Limb (tissue), 2 donors: ENCODE results near the gene KRT6C.
A peak's percentile ranks its signal among the peaks of the same experiment; 100 is the strongest.

ENCODE experiments used
- DNase-seq, 2 donors: peaks; one replicate each; pipeline ENCODE4 v3.0.0-alpha.2; 2016; ENCODE audit errors: extremely low spot score in 2 of 2

Gene KRT6C

GRCh38 chr12:52434760-52435530, 38.7 kb downstream of the KRT6C start:
- no peak for DNase-seq

DNA sequence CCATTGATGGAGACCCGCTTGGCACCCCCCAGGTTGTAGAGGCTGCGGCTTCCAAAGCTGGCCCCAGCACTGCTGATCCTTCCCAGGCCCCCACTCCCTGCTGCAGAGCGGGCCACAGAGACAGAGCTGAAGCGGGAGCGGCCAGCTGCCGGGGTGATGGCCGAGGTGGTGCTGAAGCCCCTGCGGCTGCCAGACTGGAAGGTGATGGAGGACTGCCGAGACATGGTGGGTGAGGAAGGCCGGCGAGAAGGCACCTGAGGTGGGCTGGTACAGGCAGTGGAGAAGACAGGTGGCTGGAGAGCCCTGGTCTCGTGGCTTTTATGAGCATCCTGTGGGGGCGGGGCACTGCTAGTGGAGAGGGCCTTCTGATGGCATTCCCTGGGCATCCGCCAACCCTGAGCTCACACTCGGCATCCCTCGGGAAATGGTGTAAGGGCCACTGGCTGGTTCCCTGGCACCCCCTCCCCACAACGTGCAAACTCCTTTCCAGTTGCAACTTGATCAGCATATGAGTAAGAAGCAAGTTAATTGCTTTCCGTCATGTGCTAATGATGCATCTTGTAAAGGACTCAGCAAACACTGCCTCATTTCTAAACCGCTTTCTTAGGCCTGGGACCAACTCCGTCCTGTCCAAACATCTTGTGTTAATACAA, 39.4 kb downstream of the KRT6C start, which contains the start of gene KRT75:
Gene KRT75 (minus strand): TSS at position 291 of the 653 bp plus-strand sequence. CDS start 67 bp downstream, at position 224.
- peak in 1 of 2 donors; percentile 34 for DNase-seq

- DNase-seq, result peak in 1 of 2 donors; percentile 6
Observed at GRCh38 chr12:52433501-52434080, 40.0 kb downstream of the KRT6C start.

DNA sequence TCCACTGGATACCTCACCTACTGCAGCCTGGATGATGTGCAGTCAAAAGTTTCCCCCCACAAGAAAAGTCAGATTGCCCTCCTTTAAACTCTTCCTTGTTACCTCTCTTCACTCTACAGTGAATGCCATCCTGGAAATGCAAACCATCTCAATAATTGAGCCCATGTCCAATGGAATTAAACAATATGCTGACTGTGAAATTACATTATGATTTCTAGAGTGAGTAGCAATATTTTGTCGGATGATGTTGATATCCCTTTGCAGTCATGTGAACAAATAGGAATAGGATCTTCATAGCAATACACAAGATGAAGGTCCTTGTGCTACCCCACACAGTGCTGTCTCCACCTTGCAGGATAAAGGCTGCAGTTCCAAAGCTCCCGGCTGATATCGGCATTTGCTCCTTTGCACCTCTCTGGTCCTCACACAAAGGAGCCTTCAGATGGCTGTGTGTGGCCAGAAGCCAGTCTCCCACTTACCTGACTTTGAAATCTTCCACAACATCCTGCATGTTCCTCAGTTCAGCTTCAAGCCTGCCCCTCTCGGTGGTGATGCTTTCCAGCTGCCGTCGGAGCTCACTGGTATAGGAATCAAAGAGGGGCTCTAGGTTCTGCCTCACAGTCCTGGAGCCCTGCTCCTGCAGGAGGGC, 40.9 kb downstream of the KRT6C start:
- DNase-seq, result peak in 1 of 2 donors; percentile 15

DNA sequence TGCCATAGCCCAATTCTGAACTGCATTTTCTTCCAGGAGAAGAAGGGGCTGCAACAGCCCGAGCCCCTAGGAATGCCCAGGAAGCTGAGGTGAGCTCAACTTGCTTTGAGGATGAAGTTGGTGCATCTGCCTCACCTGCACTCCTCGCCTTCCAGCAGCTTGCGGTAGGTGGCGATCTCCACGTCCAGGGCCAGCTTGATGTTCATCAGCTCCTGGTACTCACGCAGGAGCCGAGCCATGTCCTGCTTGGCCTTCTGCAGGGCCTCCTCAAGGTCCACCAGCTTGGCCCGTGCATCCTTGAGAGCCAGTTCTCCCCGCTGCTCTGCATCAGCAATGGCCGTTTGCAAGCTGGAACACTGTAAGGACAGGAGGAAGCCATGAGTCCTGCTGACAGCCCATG, 45.5 kb downstream of the KRT6C start:
- DNase-seq, result no peak

- DNase-seq, result no peak
Observed at GRCh38 chr12:52427083-52427482, 46.5 kb downstream of the KRT6C start.

DNA sequence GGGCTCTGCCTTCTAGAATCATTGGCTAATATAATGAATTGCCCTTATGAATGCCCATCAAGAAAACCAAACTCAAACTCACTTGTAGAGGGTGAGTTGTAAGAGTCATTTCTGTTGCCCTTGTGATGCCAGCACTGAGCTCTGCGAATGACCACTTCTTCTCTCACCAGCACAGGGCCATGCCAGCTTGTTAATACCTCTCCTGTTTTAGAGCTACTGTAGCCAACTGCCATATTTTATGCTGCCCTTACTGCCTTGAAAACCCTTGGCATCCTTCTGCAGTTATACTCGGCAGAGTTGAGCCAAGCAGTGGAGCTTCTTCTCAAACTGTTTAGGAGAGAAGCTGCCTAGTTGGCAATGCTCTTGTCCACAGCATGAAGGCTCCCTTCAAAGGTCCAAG, 47.6 kb downstream of the KRT6C start:
- DNase-seq, result no peak

DNA sequence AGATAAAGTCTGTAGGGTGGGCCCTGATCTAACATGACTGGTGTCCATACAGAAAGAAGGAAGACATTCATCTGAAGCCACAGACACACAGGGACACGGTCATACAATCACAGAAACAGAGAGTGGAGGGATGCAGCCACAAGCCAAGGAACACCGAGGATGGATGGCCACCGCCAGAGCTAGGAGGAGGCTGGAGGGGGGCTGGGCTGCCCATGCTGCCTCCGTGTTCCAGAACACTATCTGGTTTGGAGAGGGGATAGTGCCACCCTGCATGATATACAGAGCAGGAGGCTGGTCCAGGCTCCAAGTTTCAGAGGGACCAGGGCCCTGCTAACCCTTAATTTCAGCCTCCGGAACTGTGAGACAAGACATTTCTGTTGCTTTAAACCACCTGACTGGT, 48.1 kb downstream of the KRT6C start:
- no peak for DNase-seq

DNA sequence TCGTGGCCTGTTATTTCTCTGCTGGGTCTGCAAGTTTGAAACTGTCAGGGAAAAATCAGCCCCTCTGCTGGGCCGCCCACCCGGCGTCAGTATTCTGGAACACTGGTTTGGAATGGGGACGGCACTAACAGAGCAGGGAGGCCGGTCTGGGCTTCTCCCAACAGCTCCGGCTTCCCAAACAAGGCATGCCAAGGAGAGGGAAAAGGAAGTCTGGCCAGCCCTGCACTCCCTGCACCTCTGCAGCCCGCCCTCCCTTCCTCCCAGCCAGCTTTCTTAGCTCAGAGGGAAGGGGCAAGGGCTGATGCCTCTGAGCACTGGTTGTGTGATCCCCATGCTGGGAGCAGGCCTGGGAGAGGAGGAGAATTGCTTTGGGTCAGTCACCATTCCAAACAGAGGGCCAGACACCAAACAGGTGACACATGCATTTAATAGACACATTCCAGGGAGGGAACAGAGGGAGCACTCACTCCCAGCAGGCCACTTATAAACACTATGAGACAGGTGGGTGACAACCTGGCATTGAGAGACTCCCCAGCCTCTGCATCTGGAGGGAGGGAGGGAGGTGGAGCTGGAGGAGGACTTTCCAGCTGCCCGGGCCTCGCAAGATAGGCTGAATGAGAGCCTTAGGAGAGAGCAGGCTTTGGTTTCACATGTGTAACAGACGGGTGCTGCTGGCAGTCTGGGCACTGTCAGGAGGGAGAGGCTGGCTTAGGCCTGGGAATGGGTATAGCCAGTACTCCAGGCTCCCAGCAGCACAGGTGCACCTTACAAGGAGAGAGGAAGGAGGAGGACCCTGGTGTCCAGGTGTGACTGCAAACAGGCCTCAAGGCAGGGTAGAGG, 49.7 kb downstream of the KRT6C start:
- no peak for DNase-seq

- no peak for DNase-seq
Observed at GRCh38 chr12:52423035-52423434, 50.6 kb downstream of the KRT6C start.

DNA sequence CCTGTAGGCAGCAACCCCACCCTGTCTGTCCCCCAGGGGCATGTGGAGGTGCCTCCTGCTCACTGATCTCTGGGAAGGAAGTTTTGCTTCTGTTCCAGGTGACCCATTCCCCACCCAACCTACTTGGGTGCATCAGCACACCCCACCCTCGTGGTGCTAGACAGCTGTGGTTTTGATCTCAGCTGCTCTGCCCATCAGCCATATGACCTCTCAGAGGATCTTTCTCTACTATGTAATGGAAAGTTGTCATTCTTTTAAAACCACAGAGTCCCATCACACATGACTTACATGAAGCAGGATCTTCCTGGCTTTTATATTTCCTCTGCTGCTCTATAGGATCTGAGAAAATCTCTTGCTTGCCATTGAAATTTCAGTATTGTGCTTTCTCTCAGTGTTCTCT, 53.9 kb downstream of the KRT6C start:
- DNase-seq, result no peak

GRCh38 chr12:52418576-52419110, 55.0 kb downstream of the KRT6C start:
- no peak for DNase-seq
